GM21619 (cell line): Measurements from ENCODE around the gene CLASP1.
"Not testable (repeated sequence)": the region's sequence is repeated elsewhere in the genome, so short reads cannot be mapped to it uniquely, and the experiment has no call there.

Experiments
- ATAC-seq: cut with Tn5 transposase; IDR thresholded peaks from one replicate; pipeline ENCODE4 v1.9.1; 2021; ENCODE audit not compliant: unreplicated experiment

CLASP1 gene

DNA sequence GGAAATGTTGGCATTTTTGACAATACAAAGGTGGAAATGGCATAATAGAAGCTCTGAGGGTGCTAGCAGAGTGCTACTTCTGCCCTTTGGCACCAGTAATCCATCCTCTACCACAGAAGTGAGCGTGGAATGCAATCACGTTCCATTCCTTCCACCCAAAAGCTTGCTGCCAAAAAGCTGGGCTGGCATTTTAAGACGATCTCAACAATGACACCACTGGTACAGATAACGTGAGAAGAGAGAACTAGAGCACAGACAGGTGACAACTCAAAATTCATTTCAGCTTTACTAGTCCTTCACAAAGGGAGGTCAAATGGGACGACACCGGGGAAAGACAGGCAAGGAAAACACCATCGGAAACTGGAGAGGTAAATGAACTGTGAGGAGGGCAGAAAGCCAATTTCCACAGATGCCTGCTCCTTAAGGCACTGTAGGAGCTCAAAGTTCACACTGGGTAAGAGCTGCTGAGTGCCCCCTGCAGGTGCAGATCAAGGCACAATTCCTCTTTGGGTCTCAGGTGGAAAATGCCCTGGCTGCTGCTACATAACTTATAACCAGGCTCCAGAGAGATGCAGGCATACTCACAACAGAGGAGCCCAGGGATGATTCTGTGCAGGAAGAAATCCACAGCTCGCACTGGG, 169.3 kb downstream of the CLASP1 start:
- ATAC-seq = no peak

DNA sequence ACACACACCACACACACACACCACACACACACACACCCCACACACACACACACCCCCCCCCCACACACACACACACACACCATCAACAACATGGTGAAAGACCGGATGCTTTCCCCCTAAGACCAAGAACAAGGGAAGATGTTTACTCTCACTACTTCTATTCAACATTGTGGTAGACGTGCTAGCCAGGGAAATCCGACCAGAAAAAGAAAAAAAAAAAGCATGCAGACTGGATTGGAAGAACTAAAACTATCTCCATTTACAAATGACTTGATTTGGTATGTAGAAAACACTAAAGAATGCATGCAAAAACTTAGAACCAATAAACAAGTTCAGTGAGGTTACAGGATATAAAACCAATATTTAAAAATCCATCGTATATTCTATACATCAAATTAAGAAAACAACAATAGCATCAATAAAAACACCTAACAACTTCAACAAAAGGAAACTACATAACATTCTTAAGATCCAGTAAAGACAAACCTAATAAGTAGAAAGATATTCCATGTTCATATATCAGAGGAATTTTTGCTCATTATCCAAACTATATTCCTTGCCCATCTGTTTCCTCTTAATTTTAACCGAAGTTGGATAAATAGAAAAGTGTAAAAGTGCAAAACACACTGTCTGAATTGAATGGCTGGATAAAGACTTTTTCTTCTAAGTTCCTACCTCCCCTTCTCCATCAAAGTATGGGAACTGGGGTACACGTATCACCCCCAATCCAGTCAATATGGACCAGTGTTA, 170.1 kb downstream of the CLASP1 start:
- no peak for ATAC-seq

DNA sequence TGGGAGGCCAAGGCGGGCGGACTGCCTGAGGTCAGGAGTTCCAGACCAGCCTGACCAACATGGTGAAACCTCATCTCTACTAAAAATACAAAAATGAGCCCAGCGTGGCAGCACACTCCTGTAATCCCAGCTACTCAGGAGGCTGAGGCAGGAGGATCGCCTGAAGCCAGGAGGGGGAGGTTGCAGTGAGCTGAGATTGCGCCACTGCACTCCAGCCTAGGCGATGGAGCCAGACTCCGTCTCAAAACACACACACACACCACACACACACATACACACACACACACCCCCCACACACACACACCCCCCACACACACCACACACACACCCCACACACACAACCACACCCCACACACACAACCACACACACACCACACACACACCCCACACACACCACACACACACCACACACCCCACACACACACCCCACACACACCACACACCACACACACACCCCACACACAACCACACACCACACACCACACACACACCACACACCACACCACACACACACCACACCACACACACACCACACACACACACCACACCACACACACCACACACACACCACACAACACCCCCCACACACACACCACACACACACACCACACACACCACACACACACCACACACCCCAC, 170.8 kb downstream of the CLASP1 start:
- not testable (repeated sequence) for ATAC-seq

DNA sequence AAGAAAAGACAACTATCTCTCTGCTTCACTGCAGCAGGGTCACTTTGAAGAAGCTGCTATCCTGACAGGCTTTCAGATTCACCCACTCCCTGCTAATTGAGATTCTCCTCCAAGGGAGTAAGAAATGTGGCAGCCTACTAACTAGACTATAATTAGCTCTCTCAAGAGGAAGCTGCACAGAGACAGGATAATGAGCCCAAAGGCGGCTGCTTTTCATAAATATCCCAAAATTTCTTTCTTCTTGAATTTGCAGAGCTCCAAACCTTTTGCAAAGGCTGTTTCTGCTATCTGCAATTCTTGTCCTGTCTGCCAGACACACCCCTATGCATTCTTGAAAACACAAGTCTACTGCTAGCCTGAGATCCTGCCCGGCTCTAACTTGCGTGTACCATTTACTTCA, 172.6 kb downstream of the CLASP1 start:
- no peak for ATAC-seq

DNA sequence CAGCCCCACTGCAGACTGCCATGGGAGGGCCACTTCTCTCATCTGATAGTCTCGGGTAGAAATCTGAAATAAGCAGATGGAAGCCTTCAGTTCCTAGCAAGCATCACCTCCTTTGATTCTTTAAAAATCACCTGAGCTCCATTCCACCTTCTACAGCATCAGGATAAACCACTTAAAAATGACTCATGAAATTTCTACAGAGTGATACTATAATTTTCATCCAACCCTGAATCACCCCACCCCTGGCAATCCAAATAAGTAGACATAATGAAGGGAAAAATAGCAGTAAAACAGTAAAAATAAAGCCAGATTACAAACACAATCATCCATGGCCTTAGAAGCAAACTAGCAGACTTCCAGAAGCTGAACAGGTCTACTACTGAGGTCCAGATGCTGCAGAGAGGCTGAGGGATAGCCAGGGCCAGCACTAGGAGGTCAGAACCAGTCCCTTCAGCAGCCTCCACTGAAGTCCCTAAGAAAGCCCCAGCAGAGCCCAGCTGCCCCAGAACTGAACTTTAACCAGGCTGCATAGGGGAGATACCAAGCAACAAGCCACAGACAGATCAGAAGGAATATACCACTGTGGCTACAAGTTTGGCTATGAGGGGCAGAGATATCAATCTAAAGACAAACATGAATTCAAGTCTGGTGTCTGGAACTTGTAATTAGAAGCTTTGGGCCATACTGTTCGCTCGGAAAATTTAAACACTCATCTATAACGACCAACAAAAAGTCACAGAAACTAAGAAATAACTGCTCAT, 173.3 kb downstream of the CLASP1 start:
- no peak for ATAC-seq

DNA sequence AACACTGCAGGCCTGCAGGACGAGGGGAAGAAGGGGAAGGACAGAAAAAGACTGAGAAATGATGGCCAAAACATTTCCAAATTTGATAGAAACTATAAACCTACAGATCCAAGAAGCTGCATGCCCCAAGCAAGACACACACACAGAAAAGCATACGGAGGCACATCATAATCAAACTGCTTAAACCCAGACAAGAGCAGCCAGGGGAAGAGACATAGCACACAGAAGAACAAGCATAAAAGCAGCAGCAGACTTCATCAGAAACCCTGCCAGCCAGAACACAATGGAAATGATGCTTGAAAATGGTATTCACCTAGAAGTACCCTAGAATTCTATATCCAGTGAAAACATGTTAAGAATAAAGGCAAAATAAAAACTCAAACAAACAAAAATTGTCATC, 175.8 kb downstream of the CLASP1 start:
- ATAC-seq = no peak

DNA sequence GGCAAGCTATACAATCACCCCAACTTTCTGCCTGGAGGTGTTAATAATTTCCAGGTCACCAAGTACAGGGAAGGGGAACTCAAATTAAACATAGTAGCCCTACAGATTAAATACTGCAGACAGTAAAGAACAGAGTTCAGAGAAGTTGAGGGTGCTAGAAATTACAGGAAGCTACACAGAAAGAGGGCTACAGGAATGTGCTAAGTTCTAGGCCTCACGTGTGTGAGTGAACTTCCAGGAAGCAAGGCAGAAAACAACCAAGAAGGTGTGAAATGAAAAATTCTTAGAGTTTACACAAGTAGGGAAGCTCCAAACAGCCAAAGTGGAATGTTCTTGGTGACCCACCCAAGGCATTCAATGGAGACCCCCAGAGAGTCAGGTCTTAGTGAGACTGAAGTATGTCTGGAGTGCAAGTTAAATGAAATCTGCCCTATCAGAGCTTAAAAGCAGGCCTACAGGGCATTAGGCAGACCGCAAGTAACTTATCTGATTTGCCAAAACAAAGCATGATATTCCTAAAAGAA, 176.7 kb downstream of the CLASP1 start:
- no peak for ATAC-seq

DNA sequence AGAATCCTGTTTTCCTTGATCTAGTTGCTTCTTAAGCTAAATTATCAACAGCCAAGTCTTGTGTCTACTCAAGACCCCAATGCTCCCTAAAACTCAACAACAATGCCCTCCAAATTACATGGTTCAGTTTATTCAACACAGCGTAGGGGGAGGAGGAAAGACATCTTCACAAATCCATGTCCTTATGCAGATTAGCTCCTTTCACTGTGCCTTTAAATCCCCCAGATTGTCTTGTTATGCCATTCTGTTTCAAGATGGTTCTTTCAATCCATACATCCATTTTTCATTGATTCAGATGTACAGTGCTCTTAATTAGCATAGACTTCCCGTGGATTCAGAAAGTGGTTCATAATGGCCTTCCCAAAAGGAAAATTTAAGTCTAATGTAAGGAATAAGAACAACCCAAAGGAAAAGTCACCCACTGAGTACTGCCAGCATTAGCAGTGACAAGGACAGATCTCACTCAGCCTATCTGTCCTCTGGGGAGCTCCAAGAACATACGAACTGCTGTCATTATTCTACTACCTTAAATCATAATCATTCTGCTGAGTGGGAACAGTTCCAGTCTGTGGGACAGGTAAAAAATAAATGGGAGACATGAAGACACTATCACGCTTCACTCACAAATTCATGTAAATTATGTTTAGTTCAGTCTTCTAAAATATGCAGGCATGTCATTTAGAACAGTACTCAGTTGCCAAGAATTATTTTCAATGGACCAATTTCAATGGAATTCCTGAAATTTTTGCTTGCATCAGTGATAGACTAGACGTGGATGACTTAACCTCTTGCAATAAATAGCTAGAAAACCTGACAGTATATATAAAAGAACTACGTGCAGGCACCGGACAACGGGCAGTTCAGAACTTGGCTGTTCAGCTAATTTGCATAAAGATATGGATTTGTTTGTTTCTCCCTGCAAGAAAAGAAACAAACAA, 177.5 kb downstream of the CLASP1 start:
- ATAC-seq = no peak

DNA sequence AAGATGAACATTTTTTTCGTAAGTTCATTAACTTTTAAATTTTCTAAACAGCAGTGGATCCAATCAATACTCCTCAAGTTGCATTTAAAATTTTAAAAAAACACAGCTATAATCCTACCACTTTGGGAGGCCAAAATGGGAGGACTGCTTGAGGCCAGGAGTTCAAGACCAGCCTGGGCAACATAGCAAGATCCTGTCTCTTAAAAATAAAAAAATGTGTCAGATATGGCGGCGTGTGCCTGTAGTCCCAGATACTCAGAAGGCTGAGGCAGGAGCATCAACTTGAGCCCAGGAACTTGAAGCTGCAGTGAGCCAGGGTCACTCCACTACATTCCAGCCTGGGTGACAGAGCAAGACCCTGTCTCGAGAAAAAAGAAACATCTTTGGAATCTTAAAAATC, 178.3 kb downstream of the CLASP1 start:
- ATAC-seq = no peak

DNA sequence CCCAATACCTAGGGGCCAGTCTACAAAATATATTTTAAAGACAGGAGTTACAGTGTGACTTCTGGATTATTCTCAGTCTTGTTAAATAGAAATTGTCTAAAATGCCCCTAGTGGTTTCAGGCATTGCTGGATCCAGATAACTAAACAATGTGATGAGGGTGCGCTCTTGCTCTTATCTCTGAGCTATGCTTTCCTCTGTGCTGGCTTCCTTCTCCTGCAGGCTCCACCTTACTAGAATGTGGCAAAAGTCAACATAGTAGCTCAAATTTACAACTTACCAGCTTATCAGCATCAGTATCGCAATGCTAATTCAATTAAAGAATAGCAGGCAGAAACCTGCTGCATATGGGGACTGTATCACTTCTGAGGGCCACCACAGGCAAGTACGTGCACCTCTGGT, 179.9 kb downstream of the CLASP1 start:
- ATAC-seq = no peak

DNA sequence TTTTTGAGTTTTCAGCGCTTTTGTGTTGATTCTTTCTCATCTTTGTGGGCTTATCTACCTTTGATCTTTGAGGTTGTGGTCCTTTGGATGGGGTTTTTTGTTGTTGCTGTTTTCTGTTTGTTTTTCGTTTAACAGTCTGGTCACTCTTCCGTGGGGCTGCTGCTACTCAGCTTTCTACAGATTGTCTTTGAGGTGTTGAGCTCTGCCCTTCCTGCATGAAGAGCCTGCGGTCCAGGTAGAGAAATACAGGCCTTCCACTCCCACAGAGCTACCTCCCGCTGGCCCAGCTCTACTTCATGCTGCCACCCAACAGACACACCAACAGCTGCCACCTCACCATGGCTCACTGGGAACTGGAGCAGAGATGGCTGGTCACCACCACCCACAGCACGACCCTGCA, 180.3 kb downstream of the CLASP1 start:
- ATAC-seq = no peak

DNA sequence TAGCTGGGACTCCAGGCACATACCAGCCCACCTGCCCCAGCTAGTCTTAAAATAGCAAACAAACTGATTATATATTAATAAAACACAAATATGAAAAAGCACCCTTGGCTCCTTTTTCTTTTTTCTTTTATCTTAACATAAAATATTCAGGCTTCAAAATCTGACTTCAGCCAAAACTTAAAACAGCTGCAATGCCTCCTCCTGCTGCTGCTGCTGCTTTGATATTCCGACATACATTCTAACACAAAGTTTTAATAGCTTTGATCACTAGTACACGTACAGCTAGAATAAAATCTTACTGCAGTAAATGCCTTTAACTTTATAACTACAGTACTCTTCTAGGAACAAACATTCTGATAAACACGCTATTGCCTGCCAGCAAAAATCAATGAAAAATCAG, 190.0 kb downstream of the CLASP1 start:
- no peak for ATAC-seq

DNA sequence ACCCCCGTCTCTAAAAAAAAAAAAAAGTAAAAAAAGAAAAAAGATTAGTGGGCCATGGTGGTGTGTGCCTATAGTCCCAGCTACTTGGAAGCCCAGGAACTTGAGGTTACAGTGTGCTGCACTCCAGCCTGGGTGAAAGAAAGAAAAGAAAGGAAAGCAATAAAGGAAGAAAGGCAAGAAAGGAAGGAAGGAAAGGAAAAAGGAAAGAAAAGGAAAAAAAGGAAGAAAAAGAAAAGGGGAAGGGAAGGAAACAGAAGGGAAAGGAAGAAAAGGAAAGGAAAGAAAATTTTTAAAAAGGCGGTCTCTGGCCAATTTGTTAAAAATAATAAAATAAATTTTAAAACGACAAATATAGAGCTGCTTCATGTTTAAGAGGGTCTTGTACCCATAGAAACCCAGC, 192.9 kb downstream of the CLASP1 start:
- no peak for ATAC-seq

DNA sequence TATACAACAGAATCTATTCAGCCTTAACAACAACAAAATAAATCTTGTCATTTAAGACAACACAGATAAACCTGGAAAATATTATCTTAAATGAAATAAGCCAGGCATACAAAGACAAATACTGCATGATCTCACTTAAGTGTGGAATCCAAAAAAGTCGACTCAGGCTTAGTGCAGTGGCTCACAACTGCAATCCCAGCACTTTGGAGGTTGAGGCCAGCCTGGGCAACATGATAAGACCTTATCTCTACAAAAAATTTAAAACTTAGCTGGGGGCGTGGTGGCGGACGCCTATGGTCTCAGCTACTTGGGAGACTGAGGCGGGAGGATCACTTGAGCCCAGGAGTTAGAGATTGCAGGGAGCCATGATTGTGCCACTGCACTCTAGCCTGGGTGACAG, 193.8 kb downstream of the CLASP1 start:
- no peak for ATAC-seq

DNA sequence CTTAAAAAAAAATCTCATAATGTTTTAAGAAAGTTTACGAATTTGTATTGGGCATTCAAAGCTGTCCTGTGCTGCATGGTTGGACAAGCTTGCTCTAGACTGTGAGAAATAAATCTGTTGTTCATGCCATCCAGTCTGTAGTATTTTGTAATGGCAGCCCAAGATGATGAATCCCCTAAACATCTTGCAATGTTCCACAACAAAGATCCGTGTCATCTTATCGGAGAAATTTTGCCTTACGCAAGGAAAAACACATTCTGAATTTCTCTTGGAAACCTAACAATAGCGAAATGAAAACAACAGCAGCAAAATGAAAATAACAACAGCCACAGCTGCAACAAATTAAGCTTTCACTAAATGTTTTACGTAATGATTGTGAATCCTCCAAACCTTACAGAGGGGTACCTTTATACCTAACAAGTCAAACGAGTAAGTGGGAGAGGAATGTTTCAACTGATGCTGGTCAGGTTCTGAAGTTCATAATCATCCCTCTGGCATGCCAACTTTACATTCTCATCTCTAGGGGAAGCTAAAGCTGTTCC, 194.6 kb downstream of the CLASP1 start:
- no peak for ATAC-seq

DNA sequence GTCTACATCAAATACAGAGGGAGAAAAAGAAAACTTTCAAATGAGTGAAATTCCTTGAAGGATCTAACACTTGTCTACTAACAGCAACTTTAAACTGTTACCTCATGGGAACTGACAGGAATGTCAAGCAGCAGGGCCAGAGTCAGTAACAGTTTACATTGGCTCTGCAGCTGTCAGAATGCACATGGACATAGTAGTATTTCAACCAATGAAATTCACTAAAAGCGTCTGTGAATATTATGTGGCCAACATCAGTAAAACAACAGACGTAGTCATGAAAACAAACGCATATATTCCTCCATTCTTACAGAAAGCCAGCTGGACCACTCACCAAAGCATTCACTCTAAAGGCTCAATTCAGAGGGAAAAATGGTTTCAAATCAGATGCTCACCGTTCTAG, 197.9 kb downstream of the CLASP1 start:
- ATAC-seq = no peak

DNA sequence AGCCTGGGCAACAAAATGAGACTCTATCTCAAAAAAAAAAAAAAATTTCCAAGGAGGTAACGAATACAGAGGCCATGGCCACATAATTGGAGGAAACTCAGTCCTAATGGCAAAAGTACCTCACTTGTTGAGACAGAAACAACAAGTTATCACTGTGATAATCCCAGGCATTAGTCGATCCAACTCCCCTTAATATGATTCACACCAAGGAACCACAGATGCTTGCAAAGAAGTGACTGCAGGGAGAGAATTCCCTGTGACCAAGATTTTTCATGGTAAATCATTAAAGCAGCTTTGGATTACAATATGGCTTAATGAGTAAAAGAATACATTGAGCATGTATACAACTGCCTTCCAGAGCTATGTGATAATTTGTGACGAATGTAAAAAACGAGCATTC, 199.0 kb downstream of the CLASP1 start:
- no peak for ATAC-seq

DNA sequence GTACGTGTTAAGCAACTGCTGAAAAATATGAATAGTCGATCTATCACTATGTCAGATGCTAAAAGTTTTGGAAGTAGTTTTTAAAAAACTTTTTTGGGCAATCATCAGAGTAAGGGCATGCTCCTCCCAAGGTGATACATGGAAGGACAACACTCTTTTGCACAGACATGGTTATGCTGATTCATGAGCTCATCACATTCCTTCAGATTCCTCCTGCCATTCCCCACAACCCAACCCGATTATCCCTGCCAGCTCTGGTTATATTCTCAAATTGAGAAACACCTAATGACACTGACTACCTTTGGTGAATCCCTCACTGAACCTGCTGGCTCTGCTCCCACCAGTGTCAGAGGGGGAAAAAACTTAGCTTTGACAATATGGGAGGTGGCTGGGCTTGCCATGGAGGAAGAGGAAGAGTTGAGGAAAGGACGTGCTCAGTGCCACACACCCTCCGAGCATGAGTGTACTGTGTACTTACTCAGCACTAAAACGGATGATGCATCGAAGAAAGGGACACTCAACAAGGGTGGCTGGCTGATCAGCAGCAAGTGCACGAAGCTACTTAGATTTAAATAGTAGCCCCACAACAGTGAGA, 202.5 kb downstream of the CLASP1 start:
- no peak for ATAC-seq

DNA sequence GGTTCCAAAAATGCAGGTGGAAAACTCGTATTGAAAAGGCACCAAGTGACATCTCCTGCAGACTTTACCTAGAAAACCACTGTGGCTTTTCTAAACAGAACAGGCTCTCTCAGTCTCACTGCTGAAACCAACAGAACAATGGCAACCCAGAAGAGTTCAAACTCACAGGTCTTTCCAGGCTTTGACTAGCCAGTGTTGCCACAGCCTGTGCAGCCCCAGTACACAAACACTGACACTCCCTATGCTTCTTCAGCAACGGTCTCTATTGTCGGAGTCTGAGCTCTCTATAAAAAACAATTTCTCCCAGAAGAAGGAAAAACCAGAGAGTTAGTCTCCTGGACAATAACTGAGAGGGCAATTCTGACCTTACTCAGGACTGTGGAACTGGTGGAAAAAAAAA, 206.4 kb downstream of the CLASP1 start:
- ATAC-seq = no peak

DNA sequence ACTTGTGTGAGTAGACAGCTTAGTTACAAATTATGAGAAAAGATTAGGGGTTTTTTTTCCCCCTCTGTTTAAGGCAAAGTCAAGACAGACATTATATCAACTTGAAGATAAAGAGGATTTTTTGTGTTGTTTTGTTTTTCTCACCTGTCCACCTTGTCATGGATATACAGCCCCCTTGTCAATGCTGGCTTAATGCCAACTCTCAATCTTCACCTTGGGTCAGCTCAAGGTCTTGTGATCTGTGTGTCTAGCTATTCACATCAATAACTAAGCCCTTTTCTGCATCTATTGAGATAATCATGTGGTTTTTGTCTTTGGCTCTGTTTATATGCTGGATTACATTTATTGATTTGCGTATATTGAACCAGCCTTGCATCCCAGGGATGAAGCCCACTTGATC, 211.0 kb downstream of the CLASP1 start:
- not testable (repeated sequence) for ATAC-seq
